ENCODE results near the gene CDH13.

DNA sequence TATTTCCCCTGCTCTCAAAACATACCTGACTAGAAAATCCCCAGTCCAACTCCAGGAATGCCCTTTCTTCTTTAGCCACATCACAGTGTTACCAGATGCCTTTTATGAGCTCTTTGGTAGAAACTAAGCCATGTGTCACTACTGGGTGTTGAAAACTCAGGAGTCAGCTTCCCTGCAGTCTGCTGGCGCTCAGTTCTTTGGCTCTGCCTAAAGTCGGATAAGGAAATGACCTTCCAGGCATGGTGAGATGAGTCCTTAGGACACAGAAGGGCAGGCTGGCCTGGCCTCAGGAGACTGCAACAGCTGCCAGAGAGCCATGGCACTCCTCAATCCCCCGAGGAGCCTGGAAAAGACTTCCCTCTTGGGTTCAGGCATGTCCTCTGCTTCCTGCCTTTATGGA lies 89.1 kb downstream of the CDH13 start:
- TF ChIP-seq, protein P1, sequence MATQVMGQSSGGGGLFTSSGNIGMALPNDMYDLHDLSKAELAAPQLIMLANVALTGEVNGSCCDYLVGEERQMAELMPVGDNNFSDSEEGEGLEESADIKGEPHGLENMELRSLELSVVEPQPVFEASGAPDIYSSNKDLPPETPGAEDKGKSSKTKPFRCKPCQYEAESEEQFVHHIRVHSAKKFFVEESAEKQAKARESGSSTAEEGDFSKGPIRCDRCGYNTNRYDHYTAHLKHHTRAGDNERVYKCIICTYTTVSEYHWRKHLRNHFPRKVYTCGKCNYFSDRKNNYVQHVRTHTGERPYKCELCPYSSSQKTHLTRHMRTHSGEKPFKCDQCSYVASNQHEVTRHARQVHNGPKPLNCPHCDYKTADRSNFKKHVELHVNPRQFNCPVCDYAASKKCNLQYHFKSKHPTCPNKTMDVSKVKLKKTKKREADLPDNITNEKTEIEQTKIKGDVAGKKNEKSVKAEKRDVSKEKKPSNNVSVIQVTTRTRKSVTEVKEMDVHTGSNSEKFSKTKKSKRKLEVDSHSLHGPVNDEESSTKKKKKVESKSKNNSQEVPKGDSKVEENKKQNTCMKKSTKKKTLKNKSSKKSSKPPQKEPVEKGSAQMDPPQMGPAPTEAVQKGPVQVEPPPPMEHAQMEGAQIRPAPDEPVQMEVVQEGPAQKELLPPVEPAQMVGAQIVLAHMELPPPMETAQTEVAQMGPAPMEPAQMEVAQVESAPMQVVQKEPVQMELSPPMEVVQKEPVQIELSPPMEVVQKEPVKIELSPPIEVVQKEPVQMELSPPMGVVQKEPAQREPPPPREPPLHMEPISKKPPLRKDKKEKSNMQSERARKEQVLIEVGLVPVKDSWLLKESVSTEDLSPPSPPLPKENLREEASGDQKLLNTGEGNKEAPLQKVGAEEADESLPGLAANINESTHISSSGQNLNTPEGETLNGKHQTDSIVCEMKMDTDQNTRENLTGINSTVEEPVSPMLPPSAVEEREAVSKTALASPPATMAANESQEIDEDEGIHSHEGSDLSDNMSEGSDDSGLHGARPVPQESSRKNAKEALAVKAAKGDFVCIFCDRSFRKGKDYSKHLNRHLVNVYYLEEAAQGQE (IDR thresholded peaks at IDR 0.05; ENCODE audit: insufficient replicate concordance, low read depth): no peak
- TF ChIP-seq, protein P2, sequence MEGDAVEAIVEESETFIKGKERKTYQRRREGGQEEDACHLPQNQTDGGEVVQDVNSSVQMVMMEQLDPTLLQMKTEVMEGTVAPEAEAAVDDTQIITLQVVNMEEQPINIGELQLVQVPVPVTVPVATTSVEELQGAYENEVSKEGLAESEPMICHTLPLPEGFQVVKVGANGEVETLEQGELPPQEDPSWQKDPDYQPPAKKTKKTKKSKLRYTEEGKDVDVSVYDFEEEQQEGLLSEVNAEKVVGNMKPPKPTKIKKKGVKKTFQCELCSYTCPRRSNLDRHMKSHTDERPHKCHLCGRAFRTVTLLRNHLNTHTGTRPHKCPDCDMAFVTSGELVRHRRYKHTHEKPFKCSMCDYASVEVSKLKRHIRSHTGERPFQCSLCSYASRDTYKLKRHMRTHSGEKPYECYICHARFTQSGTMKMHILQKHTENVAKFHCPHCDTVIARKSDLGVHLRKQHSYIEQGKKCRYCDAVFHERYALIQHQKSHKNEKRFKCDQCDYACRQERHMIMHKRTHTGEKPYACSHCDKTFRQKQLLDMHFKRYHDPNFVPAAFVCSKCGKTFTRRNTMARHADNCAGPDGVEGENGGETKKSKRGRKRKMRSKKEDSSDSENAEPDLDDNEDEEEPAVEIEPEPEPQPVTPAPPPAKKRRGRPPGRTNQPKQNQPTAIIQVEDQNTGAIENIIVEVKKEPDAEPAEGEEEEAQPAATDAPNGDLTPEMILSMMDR (IDR thresholded peaks at IDR 0.05; ENCODE audit: insufficient read depth, low read length): no peak
